ENCODE data around the gene CPLX3. TPM values are rescaled to one million over a fixed set of nuclear protein-coding genes. Genes with fewer than 3 reads are reported as not detected.
"Not testable (repeated sequence)": the region's sequence is repeated elsewhere in the genome, so short reads cannot be mapped to it uniquely, and the experiment has no call there.

The CPLX3 gene
- polyA plus RNA-seq (ENCODE audit: insufficient read length in 3 of 3): not detected

- DNase-seq (ENCODE audit: low read depth in 3 of 3, low spot score in 2 of 3): no peak
Measured at GRCh38 chr15:74826364-74826819, at the start of gene CPLX3. Gene CPLX3, plus strand, starts transcription at chr15:74826627. Its CDS starts 77 bp downstream, at chr15:74826704.

GRCh38 chr15:74776821-74777768 is 49.3 kb upstream of the CPLX3 start:
- no peak for DNase-seq (ENCODE audit: low read depth in 3 of 3, low spot score in 2 of 3)

GRCh38 chr15:74777769-74778598 is 48.4 kb upstream of the CPLX3 start:
- no peak for DNase-seq (ENCODE audit: low read depth in 3 of 3, low spot score in 2 of 3)

- DNase-seq (ENCODE audit: low read depth in 3 of 3, low spot score in 2 of 3): no peak
Measured at GRCh38 chr15:74778599-74778970, 47.8 kb upstream of the CPLX3 start.

- no peak for DNase-seq (ENCODE audit: low read depth in 3 of 3, low spot score in 2 of 3)
Measured at GRCh38 chr15:74779162-74779648, 47.2 kb upstream of the CPLX3 start.

- DNase-seq (ENCODE audit: low read depth in 3 of 3, low spot score in 2 of 3): no peak
Measured at GRCh38 chr15:74780523-74781430, 45.6 kb upstream of the CPLX3 start.

- no peak for DNase-seq (ENCODE audit: low read depth in 3 of 3, low spot score in 2 of 3)
Measured at GRCh38 chr15:74781431-74782258, 44.8 kb upstream of the CPLX3 start, which contains the start of gene CSK. Gene CSK, plus strand, starts transcription at chr15:74782080. Its CDS starts 16,218 bp downstream, at chr15:74798298.

GRCh38 chr15:74782259-74783071 is 44.0 kb upstream of the CPLX3 start:
- no peak for DNase-seq (ENCODE audit: low read depth in 3 of 3, low spot score in 2 of 3)

GRCh38 chr15:74783072-74783807 is 43.2 kb upstream of the CPLX3 start:
- DNase-seq (ENCODE audit: low read depth in 3 of 3, low spot score in 2 of 3): no peak

GRCh38 chr15:74783808-74784175 is 42.6 kb upstream of the CPLX3 start:
- no peak for DNase-seq (ENCODE audit: low read depth in 3 of 3, low spot score in 2 of 3)

- no peak for DNase-seq (ENCODE audit: low read depth in 3 of 3, low spot score in 2 of 3)
Measured at GRCh38 chr15:74784426-74785193, 41.8 kb upstream of the CPLX3 start.

- no peak for DNase-seq (ENCODE audit: low read depth in 3 of 3, low spot score in 2 of 3)
Measured at GRCh38 chr15:74785194-74786032, 41.0 kb upstream of the CPLX3 start.

GRCh38 chr15:74786081-74786480 is 40.3 kb upstream of the CPLX3 start:
- not testable (repeated sequence) for DNase-seq (ENCODE audit: low read depth in 3 of 3, low spot score in 2 of 3)

- no peak for DNase-seq (ENCODE audit: low read depth in 3 of 3, low spot score in 2 of 3)
Measured at GRCh38 chr15:74786551-74787165, 39.8 kb upstream of the CPLX3 start.

GRCh38 chr15:74787251-74788041 is 39.0 kb upstream of the CPLX3 start:
- no peak for DNase-seq (ENCODE audit: low read depth in 3 of 3, low spot score in 2 of 3)

Data from right renal cortex interstitium (tissue), 3 donors.